Measurements from ENCODE around the gene HIPK2.

- TF ChIP-seq GATA3 (IDR thresholded peaks at IDR 0.05; ENCODE audit: low read depth, low read length) (no peak), GATA2 (IDR thresholded peaks at IDR 0.05; ENCODE audit: low read depth, low read length) (no peak)
Measured at GRCh38 chr7:139797607-139798006, 19.8 kb upstream of the HIPK2 start.
